H1 (cell line): ENCODE results near the gene RPUSD4. TPM values are rescaled to one million over a fixed set of nuclear protein-coding genes. Genes with fewer than 3 reads are reported as not detected.

Experiments used
- CEBPB ChIP-seq: IDR thresholded peaks from 2 replicates; pipeline ENCODE4 v1.6.1; 2012; ENCODE audit warnings: low read depth, low read length
- JUN ChIP-seq: IDR thresholded peaks from 2 replicates; pipeline ENCODE4 v1.6.1; 2011; ENCODE audit warnings: low read depth, mild to moderate bottlenecking, improper control_type of control experiment, low read length
- KDM1A ChIP-seq: fragments of 200-600, 300-600 bp; sonication (generic); IDR thresholded peaks from 2 replicates; pipeline ENCODE4 v1.7.1; 2016; ENCODE audit warnings: mild to moderate bottlenecking, low read length, borderline replicate concordance
- KDM5A ChIP-seq: fragments of 200-600 bp; IDR thresholded peaks from 2 replicates; pipeline ENCODE4 v1.7.1; 2012; ENCODE audit warnings: mild to moderate bottlenecking, low read length, inconsistent platforms, mixed read lengths
- RFX5 ChIP-seq: IDR thresholded peaks from 2 replicates; pipeline ENCODE4 v1.6.1; 2011; ENCODE audit warnings: low read depth, low read length, improper control_type of control experiment, borderline replicate concordance
- RNF2 ChIP-seq: fragments of 200-900, 300-1000 bp; sonication (generic); IDR thresholded peaks from 2 replicates; pipeline ENCODE4 v1.7.1; 2016; ENCODE audit warnings: borderline replicate concordance, low read depth, mild to moderate bottlenecking, antibody characterized with exemption, low read length; ENCODE audit not compliant: poor library complexity, severe bottlenecking; ENCODE audit errors: missing control alignments
- SRF ChIP-seq: IDR thresholded peaks from 2 replicates; pipeline ENCODE4 v1.6.1; 2011; ENCODE audit warnings: mild to moderate bottlenecking, low read depth, low read length, moderate library complexity
- polyA plus RNA-seq, 7 experiments: library from polyadenylated mRNA; depleted of rRNA in 3 of 7; stranded (reverse) in 5 of 7; unstranded in 2 of 7; fragments of >200 nt in 5 of 7; fragments of 200-250 nt in 2 of 7; gene quantifications; 1 replicate in 5 of 7; 2 replicates in 1 of 7; 4 replicates in 1 of 7; pipeline versions ENCODE4 v1.2.1 to v1.2.3, GENCODE V29; 2011 to 2013; ENCODE audit warnings: missing spikeins in 2 of 7, mixed read lengths in 2 of 7
- total RNA-seq: library from RNA; stranded (reverse); fragmentation: NEBNext Ultra II Directional; extraction: Animal tissue kit (Norgen Biotek cat#: 25700); gene quantifications from 2 replicates; pipeline ENCODE4 v1.2.1, GENCODE V29; 2021

Gene RPUSD4
- total and polyA plus RNA-seq, 2 of the 8 experiments (the other 6 are each of a cell fraction or from before 2014, with no cell fraction given), result 36.1 to 50.7 TPM

DNA sequence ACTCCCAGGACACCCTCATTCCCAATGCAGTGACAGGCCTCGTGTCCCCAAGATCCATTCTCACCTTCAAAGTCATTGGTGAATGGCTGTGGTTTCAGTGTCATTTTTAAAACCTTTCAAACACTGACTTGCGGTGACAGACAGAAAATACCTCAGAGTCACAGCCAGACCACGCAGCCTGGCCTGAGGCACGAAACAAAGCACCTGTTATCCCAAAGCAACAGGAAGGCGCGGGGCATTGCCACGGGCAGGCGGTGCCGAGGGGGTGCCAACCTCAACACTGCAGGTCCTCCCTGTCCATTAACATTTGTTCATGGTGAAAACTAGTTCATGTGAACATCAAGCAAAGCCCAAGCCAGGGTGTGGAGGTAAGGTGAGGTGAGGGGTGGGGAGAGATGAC, 38.2 kb downstream of the RPUSD4 start (continued):
- TF ChIP-seq KDM1A (no peak), CEBPB (no peak), RNF2 (no peak), RFX5 (no peak), KDM5A (no peak), JUN (no peak), SRF (no peak)
